Measurements from ENCODE around the gene SSR1.

SSR1 gene

GRCh38 chr6:7258231-7258763, 54.7 kb downstream of the SSR1 start:
- DNase-seq (ENCODE audit: low read depth, low spot score): no peak

- DNase-seq (ENCODE audit: low read depth, low spot score): no peak
Measured at GRCh38 chr6:7257521-7258230, 55.3 kb downstream of the SSR1 start.

- DNase-seq (ENCODE audit: low read depth, low spot score): no peak
Measured at GRCh38 chr6:7256785-7257184, 56.2 kb downstream of the SSR1 start.

- DNase-seq (ENCODE audit: low read depth, low spot score): no peak
Measured at GRCh38 chr6:7255918-7256317, 57.1 kb downstream of the SSR1 start.

GRCh38 chr6:7254980-7255835, 57.8 kb downstream of the SSR1 start:
- no peak for DNase-seq (ENCODE audit: low read depth, low spot score)

- no peak for DNase-seq (ENCODE audit: low read depth, low spot score)
Measured at GRCh38 chr6:7252390-7252789, 60.6 kb downstream of the SSR1 start.

- DNase-seq (ENCODE audit: low read depth, low spot score): no peak
Measured at GRCh38 chr6:7251646-7252260, 61.2 kb downstream of the SSR1 start.

GRCh38 chr6:7250812-7251211, 62.2 kb downstream of the SSR1 start:
- no peak for DNase-seq (ENCODE audit: low read depth, low spot score)

GRCh38 chr6:7249946-7250643, 62.9 kb downstream of the SSR1 start:
- no peak for DNase-seq (ENCODE audit: low read depth, low spot score)

GRCh38 chr6:7249391-7249790, 63.6 kb downstream of the SSR1 start:
- DNase-seq (ENCODE audit: low read depth, low spot score): no peak

GRCh38 chr6:7247828-7248227, 65.2 kb downstream of the SSR1 start:
- no peak for DNase-seq (ENCODE audit: low read depth, low spot score)

GRCh38 chr6:7247179-7247456, 65.9 kb downstream of the SSR1 start:
- no peak for DNase-seq (ENCODE audit: low read depth, low spot score)

GRCh38 chr6:7246401-7247178, 66.4 kb downstream of the SSR1 start:
- DNase-seq (ENCODE audit: low read depth, low spot score): no peak

GRCh38 chr6:7245668-7246393, 67.2 kb downstream of the SSR1 start:
- DNase-seq (ENCODE audit: low read depth, low spot score): no peak

GRCh38 chr6:7243179-7243981, 69.6 kb downstream of the SSR1 start:
- no peak for DNase-seq (ENCODE audit: low read depth, low spot score)

- DNase-seq (ENCODE audit: low read depth, low spot score): no peak
Measured at GRCh38 chr6:7242835-7243178, 70.2 kb downstream of the SSR1 start.

GRCh38 chr6:7241709-7242645, 71.0 kb downstream of the SSR1 start:
- DNase-seq (ENCODE audit: low read depth, low spot score): no peak

- no peak for DNase-seq (ENCODE audit: low read depth, low spot score)
Measured at GRCh38 chr6:7241160-7241559, 71.8 kb downstream of the SSR1 start.

GRCh38 chr6:7240351-7240750, 72.6 kb downstream of the SSR1 start:
- DNase-seq (ENCODE audit: low read depth, low spot score): no peak
